ENCODE data around the gene ST3GAL6.

The ST3GAL6 gene

GRCh38 chr3:98763076-98763475 is at the start of gene ST3GAL6:
ST3GAL6 (plus strand) TSS chr3:98763340; CDS start chr3:98768441, 5,101 bp downstream.
- no peak for TF ChIP-seq CTCF (IDR thresholded peaks at IDR 0.05; ENCODE audit: extremely low read depth, insufficient read depth, missing control alignments)
- DNase-seq (ENCODE audit: low spot score): no peak
- in situ Hi-C loops (cut with MboI; ENCODE audit: low pct_unique_long_range_greater_than_20kb, low sequenced_read_pairs, unreplicated experiment): no loop called here

DNA sequence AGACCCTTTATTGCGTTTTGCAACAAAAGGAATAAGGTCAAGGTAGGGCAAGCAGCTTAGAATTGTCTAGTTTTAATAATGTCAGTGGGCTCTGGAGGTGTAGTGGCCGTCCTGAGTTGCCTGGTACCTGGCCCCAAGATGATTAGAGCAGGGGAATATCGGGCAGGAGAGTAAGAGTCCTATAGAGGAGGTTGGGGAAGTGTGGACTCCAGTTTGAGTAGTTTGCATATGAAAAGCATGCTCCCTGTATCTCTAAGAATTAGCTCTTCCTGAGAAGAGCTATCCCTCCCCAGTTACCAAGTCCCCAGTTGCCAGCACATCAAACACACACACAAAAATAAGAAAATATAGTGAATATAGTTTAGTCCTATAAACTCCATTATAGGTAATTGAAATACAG is 49.2 kb upstream of the ST3GAL6 start:
- in situ Hi-C loops (cut with MboI; ENCODE audit: low pct_unique_long_range_greater_than_20kb, low sequenced_read_pairs, unreplicated experiment): no loop called here
- no peak for TF ChIP-seq CTCF (IDR thresholded peaks at IDR 0.05; ENCODE audit: extremely low read depth, insufficient read depth, missing control alignments)
- no peak for DNase-seq (ENCODE audit: low spot score)

DNA sequence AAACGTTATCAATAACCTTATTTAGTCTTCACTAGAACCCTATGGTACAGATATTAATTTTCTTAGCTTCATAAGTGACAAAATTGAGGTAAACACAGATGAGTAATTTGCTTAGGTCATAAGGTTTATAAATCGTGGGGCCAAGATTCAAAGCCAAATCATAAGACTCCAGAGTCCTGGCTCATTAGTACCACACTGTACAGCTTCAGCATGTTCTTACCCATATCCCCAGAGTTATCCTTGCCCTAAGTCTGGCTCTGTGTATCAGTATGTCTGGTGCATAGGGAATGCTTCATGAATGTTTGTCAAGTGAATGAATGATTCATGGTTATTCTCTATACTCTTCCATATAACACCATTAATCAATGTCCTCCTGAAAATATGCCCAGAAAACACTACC is 45.6 kb upstream of the ST3GAL6 start:
- no peak for TF ChIP-seq CTCF (IDR thresholded peaks at IDR 0.05; ENCODE audit: extremely low read depth, insufficient read depth, missing control alignments)
- in situ Hi-C loops (cut with MboI; ENCODE audit: low pct_unique_long_range_greater_than_20kb, low sequenced_read_pairs, unreplicated experiment): no loop called here
- no peak for DNase-seq (ENCODE audit: low spot score)

DNA sequence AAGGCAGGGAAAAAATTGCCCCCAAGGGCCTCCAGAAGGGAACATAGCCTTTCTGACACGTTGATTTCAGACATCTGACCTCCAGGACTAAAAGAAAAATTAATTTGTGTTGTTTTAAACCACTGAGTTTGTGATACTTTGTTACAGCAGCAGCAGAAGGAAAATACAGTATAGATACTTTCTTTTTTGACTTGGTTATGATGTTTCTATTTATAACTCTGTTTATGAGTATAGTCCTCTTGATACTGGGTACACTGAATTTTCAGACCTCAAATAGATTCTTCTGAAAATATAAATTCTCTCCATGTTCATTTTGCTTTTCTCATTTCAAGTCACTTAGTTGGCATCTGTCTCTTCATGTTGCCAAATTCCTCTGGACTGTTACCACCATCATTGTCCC is 44.4 kb upstream of the ST3GAL6 start:
- in situ Hi-C loops (cut with MboI; ENCODE audit: low pct_unique_long_range_greater_than_20kb, low sequenced_read_pairs, unreplicated experiment): no loop called here
- DNase-seq (ENCODE audit: low spot score): no peak
- TF ChIP-seq CTCF (IDR thresholded peaks at IDR 0.05; ENCODE audit: extremely low read depth, insufficient read depth, missing control alignments): no peak

DNA sequence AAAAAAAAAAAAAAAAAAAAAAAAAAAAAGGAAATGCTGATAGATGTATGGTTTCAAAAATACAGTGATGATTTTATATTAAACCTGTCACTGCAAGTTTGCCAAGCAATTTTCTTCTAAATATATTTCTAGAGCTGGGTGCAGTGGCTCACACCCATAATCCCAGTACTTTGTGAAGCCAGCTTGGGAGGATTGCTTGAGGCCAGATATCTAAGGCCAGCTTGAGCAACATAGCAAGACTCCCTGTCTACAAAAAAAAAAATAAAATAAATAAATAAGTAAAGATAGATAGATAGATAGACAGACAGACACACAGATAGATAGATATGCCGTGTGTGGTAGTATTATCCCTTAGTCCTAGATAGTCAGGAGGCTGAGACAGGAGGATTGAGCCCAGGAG is 41.4 kb upstream of the ST3GAL6 start:
- no peak for TF ChIP-seq CTCF (IDR thresholded peaks at IDR 0.05; ENCODE audit: extremely low read depth, insufficient read depth, missing control alignments)
- no peak for DNase-seq (ENCODE audit: low spot score)
- in situ Hi-C loops (cut with MboI; ENCODE audit: low pct_unique_long_range_greater_than_20kb, low sequenced_read_pairs, unreplicated experiment): no loop called here

DNA sequence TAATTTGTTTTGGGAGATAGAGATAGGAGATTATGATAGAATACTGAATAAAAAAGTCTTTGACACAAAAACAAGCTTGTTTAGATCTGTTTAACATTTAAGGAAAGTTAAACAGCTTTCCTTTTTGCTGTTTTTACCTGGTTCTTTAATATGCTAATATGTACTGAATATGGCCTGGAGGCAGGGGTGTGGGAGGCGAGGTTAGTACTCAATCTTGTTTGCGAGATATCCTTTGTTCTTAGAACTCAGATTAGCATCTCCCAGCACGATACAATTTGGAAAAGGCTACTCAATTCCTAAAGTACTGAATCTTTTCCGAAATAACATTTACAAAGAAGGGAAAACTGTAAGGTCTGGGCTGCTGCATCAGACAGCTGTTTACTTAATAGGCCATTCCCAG is 40.8 kb upstream of the ST3GAL6 start:
- no peak for TF ChIP-seq CTCF (IDR thresholded peaks at IDR 0.05; ENCODE audit: extremely low read depth, insufficient read depth, missing control alignments)
- in situ Hi-C loops (cut with MboI; ENCODE audit: low pct_unique_long_range_greater_than_20kb, low sequenced_read_pairs, unreplicated experiment): no loop called here
- no peak for DNase-seq (ENCODE audit: low spot score)

- TF ChIP-seq CTCF (IDR thresholded peaks at IDR 0.05; ENCODE audit: extremely low read depth, insufficient read depth, missing control alignments): no peak
- DNase-seq (ENCODE audit: low spot score): no peak
- in situ Hi-C loops (cut with MboI; ENCODE audit: low pct_unique_long_range_greater_than_20kb, low sequenced_read_pairs, unreplicated experiment): no loop called here
These were observed 37.8 kb upstream of the ST3GAL6 start for GRCh38 chr3:98725352-98725751.

Measured in GM13977 (cell line).